ENCODE data around the gene AOX1.
"Not testable (repeated sequence)": the region's sequence is repeated elsewhere in the genome, so short reads cannot be mapped to it uniquely, and the experiment has no call there.

The AOX1 gene

GRCh38 chr2:200628461-200628860, 42.6 kb downstream of the AOX1 start:
- H3K18ac ChIP-seq (ENCODE audit: low read length); H3K4me1 ChIP-seq (ENCODE audit: control insufficient read depth, low read depth, low read length); H3K4me2 ChIP-seq (ENCODE audit: low read length); H3K79me1 ChIP-seq (ENCODE audit: low read length); H2BK15ac ChIP-seq (replicated peaks; ENCODE audit: low read depth); H3K9ac ChIP-seq (ENCODE audit: low read length); H3K79me2 ChIP-seq (ENCODE audit: control insufficient read depth, insufficient read depth, low read length); H3K27me3 ChIP-seq (ENCODE audit: insufficient read depth, low read length, poor library complexity); H2BK120ac ChIP-seq (ENCODE audit: low read depth, low read length); H2AK5ac ChIP-seq (ENCODE audit: low read length); H3K4me3 ChIP-seq (ENCODE audit: low read length); H3K56ac ChIP-seq (ENCODE audit: low read length); H3K4ac ChIP-seq (ENCODE audit: low read depth, low read length); H3K23ac ChIP-seq (ENCODE audit: low read length); H3K27ac ChIP-seq (ENCODE audit: low read depth, low read length); H3K36me3 ChIP-seq (ENCODE audit: control insufficient read depth, insufficient read depth, low read length); H4K5ac ChIP-seq (ENCODE audit: low read length); H2BK5ac ChIP-seq (ENCODE audit: low read length); DNase-seq; H4K8ac ChIP-seq (ENCODE audit: low read depth, low read length): not testable (repeated sequence)
- WGBS (ENCODE audit: extremely low coverage, insufficient coverage, low lambda C conversion rate), result no CpG with 5 or more reads among the region's 4 CpGs

- Histone ChIP-seq H3K79me1 (ENCODE audit: low read length) (no peaks in the 10 kb centered on the region), H3K79me2 (ENCODE audit: control insufficient read depth, insufficient read depth, low read length) (no peaks in the 10 kb centered on the region), H3K18ac (ENCODE audit: low read length) (no peak overlapping the region), H2AK5ac (ENCODE audit: low read length) (no peak overlapping the region), H2BK120ac (ENCODE audit: low read depth, low read length) (no peak overlapping the region), H3K4ac (ENCODE audit: low read depth, low read length) (no peak overlapping the region), H4K8ac (ENCODE audit: low read depth, low read length) (no peak overlapping the region), H3K27me3 (ENCODE audit: insufficient read depth, low read length, poor library complexity) (no peaks in the 10 kb centered on the region), H2BK15ac (replicated peaks; ENCODE audit: low read depth) (no peak overlapping the region), H3K4me3 (ENCODE audit: low read length) (no peak overlapping the region), H3K9ac (ENCODE audit: low read length) (no peak overlapping the region), H3K27ac (ENCODE audit: low read depth, low read length) (no peak overlapping the region), H3K23ac (ENCODE audit: low read length) (no peak overlapping the region), H4K5ac (ENCODE audit: low read length) (no peak overlapping the region), H3K4me2 (ENCODE audit: low read length) (no peak overlapping the region), H3K56ac (ENCODE audit: low read length) (no peak overlapping the region), H3K4me1 (ENCODE audit: control insufficient read depth, low read depth, low read length) (no peaks in the 10 kb centered on the region), H2BK5ac (ENCODE audit: low read length) (no peak overlapping the region), H3K36me3 (ENCODE audit: control insufficient read depth, insufficient read depth, low read length) (no peaks in the 10 kb centered on the region)
- no CpG with 5 or more reads among the region's 1 CpG for WGBS (ENCODE audit: extremely low coverage, insufficient coverage, low lambda C conversion rate)
- no peak for DNase-seq
These were observed 45.5 kb downstream of the AOX1 start for GRCh38 chr2:200631287-200631686.

- no peaks in the 10 kb centered on the region for H3K36me3 ChIP-seq (ENCODE audit: control insufficient read depth, insufficient read depth, low read length)
- H3K4me3 ChIP-seq (ENCODE audit: low read length), result no peak overlapping the region
- no peak overlapping the region for H2BK120ac ChIP-seq (ENCODE audit: low read depth, low read length)
- H3K9ac ChIP-seq (ENCODE audit: low read length), result no peak overlapping the region
- H3K4me2 ChIP-seq (ENCODE audit: low read length), result no peak overlapping the region
- no CpG with 5 or more reads among the region's 7 CpGs for WGBS (ENCODE audit: extremely low coverage, insufficient coverage, low lambda C conversion rate)
- H3K27me3 ChIP-seq (ENCODE audit: insufficient read depth, low read length, poor library complexity), result no peaks in the 10 kb centered on the region
- no peak overlapping the region for H3K56ac ChIP-seq (ENCODE audit: low read length)
- H2AK5ac ChIP-seq (ENCODE audit: low read length), result no peak overlapping the region
- H3K4ac ChIP-seq (ENCODE audit: low read depth, low read length), result no peak overlapping the region
- H2BK15ac ChIP-seq (replicated peaks; ENCODE audit: low read depth), result no peak overlapping the region
- H4K8ac ChIP-seq (ENCODE audit: low read depth, low read length), result no peak overlapping the region
- no peak overlapping the region for H2BK5ac ChIP-seq (ENCODE audit: low read length)
- no peaks in the 10 kb centered on the region for H3K79me1 ChIP-seq (ENCODE audit: low read length)
- no peaks in the 10 kb centered on the region for H3K79me2 ChIP-seq (ENCODE audit: control insufficient read depth, insufficient read depth, low read length)
- no peak for DNase-seq
- no peaks in the 10 kb centered on the region for H3K4me1 ChIP-seq (ENCODE audit: control insufficient read depth, low read depth, low read length)
- no peak overlapping the region for H3K18ac ChIP-seq (ENCODE audit: low read length)
- H3K27ac ChIP-seq (ENCODE audit: low read depth, low read length), result no peak overlapping the region
- no peak overlapping the region for H3K23ac ChIP-seq (ENCODE audit: low read length)
- no peak overlapping the region for H4K5ac ChIP-seq (ENCODE audit: low read length)
These were observed 48.6 kb downstream of the AOX1 start for GRCh38 chr2:200634231-200634964.

DNA sequence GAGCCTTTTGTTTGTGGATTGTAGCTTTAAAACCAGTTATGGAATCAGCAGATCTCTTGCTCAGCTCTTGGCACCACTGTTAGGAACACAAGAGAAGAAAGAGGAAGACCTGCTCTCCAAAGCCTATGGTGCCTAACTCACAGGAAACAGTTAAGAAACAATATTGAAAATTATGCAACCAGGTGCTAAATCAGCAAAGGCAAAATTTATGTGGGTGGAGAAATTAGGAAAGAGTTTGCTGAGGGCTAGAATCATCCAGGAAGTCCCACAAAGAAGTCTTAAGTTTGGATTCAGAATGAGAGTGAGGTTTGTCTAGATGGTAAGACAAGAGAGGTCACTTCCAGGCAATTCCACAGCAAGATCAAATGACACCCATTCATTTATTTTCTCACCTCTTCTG, 49.4 kb downstream of the AOX1 start:
- Histone ChIP-seq H3K27me3 (ENCODE audit: insufficient read depth, low read length, poor library complexity) (no peaks in the 10 kb centered on the region), H3K56ac (ENCODE audit: low read length) (no peak overlapping the region), H3K4me3 (ENCODE audit: low read length) (no peak overlapping the region), H3K9ac (ENCODE audit: low read length) (no peak overlapping the region), H3K36me3 (ENCODE audit: control insufficient read depth, insufficient read depth, low read length) (no peaks in the 10 kb centered on the region), H3K79me1 (ENCODE audit: low read length) (no peaks in the 10 kb centered on the region), H3K4ac (ENCODE audit: low read depth, low read length) (no peak overlapping the region), H3K4me1 (ENCODE audit: control insufficient read depth, low read depth, low read length) (no peaks in the 10 kb centered on the region), H3K27ac (ENCODE audit: low read depth, low read length) (no peak overlapping the region), H4K5ac (ENCODE audit: low read length) (no peak overlapping the region), H2BK5ac (ENCODE audit: low read length) (no peak overlapping the region), H4K8ac (ENCODE audit: low read depth, low read length) (no peak overlapping the region), H3K18ac (ENCODE audit: low read length) (no peak overlapping the region), H2BK120ac (ENCODE audit: low read depth, low read length) (no peak overlapping the region), H3K23ac (ENCODE audit: low read length) (no peak overlapping the region), H3K4me2 (ENCODE audit: low read length) (no peak overlapping the region), H2AK5ac (ENCODE audit: low read length) (no peak overlapping the region), H3K79me2 (ENCODE audit: control insufficient read depth, insufficient read depth, low read length) (no peaks in the 10 kb centered on the region), H2BK15ac (replicated peaks; ENCODE audit: low read depth) (no peak overlapping the region)
- DNase-seq, result no peak

- WGBS (ENCODE audit: extremely low coverage, insufficient coverage, low lambda C conversion rate), result no CpG with 5 or more reads among the region's 9 CpGs
- Histone ChIP-seq H3K4me3 (ENCODE audit: low read length) (no peak overlapping the region), H3K18ac (ENCODE audit: low read length) (no peak overlapping the region), H4K5ac (ENCODE audit: low read length) (no peak overlapping the region), H3K23ac (ENCODE audit: low read length) (no peak overlapping the region), H3K4me1 (ENCODE audit: control insufficient read depth, low read depth, low read length) (no peaks in the 10 kb centered on the region), H4K8ac (ENCODE audit: low read depth, low read length) (no peak overlapping the region), H2BK120ac (ENCODE audit: low read depth, low read length) (no peak overlapping the region), H3K4ac (ENCODE audit: low read depth, low read length) (no peak overlapping the region), H3K36me3 (ENCODE audit: control insufficient read depth, insufficient read depth, low read length) (no peaks in the 10 kb centered on the region), H3K27ac (ENCODE audit: low read depth, low read length) (no peak overlapping the region), H3K56ac (ENCODE audit: low read length) (no peak overlapping the region), H3K4me2 (ENCODE audit: low read length) (no peak overlapping the region), H2AK5ac (ENCODE audit: low read length) (no peak overlapping the region), H2BK5ac (ENCODE audit: low read length) (no peak overlapping the region), H3K79me1 (ENCODE audit: low read length) (no peaks in the 10 kb centered on the region), H3K9ac (ENCODE audit: low read length) (no peak overlapping the region), H3K79me2 (ENCODE audit: control insufficient read depth, insufficient read depth, low read length) (no peaks in the 10 kb centered on the region), H3K27me3 (ENCODE audit: insufficient read depth, low read length, poor library complexity) (no peaks in the 10 kb centered on the region), H2BK15ac (replicated peaks; ENCODE audit: low read depth) (no peak overlapping the region)
- no peak for DNase-seq
These were observed 52.1 kb downstream of the AOX1 start for GRCh38 chr2:200637901-200638300.

- H3K4me2 ChIP-seq (ENCODE audit: low read length), result no peak overlapping the region
- no peak overlapping the region for H3K23ac ChIP-seq (ENCODE audit: low read length)
- no peaks in the 10 kb centered on the region for H3K36me3 ChIP-seq (ENCODE audit: control insufficient read depth, insufficient read depth, low read length)
- H3K27ac ChIP-seq (ENCODE audit: low read depth, low read length), result no peak overlapping the region
- no peak overlapping the region for H2BK5ac ChIP-seq (ENCODE audit: low read length)
- H3K9ac ChIP-seq (ENCODE audit: low read length), result no peak overlapping the region
- H3K79me2 ChIP-seq (ENCODE audit: control insufficient read depth, insufficient read depth, low read length), result no peaks in the 10 kb centered on the region
- DNase-seq, result no peak
- WGBS (ENCODE audit: extremely low coverage, insufficient coverage, low lambda C conversion rate), result no CpG with 5 or more reads among the region's 3 CpGs
- no peak overlapping the region for H3K4ac ChIP-seq (ENCODE audit: low read depth, low read length)
- H3K4me1 ChIP-seq (ENCODE audit: control insufficient read depth, low read depth, low read length), result no peaks in the 10 kb centered on the region
- H2BK120ac ChIP-seq (ENCODE audit: low read depth, low read length), result no peak overlapping the region
- H4K5ac ChIP-seq (ENCODE audit: low read length), result no peak overlapping the region
- H4K8ac ChIP-seq (ENCODE audit: low read depth, low read length), result no peak overlapping the region
- no peak overlapping the region for H3K4me3 ChIP-seq (ENCODE audit: low read length)
- H3K18ac ChIP-seq (ENCODE audit: low read length), result no peak overlapping the region
- no peak overlapping the region for H3K56ac ChIP-seq (ENCODE audit: low read length)
- H3K79me1 ChIP-seq (ENCODE audit: low read length), result no peaks in the 10 kb centered on the region
- no peak overlapping the region for H2BK15ac ChIP-seq (replicated peaks; ENCODE audit: low read depth)
- no peak overlapping the region for H2AK5ac ChIP-seq (ENCODE audit: low read length)
- H3K27me3 ChIP-seq (ENCODE audit: insufficient read depth, low read length, poor library complexity), result no peaks in the 10 kb centered on the region
These were observed 54.4 kb downstream of the AOX1 start for GRCh38 chr2:200640176-200640575.

All from mesendoderm (in vitro differentiated cells).